Esophagus (tissue), 2 donors: ENCODE results near the gene NGB. TPM values are rescaled to one million over a fixed set of nuclear protein-coding genes. Genes with fewer than 3 reads are reported as not detected.

Experiments
- H3K27ac ChIP-seq, 2 donors: one replicate each; pipeline ENCODE4 v1.5.1; 2013; ENCODE audit warnings: low read depth in 2 of 2, mild to moderate bottlenecking in 2 of 2, inconsistent platforms in 1 of 2, low read length in 1 of 2, moderate library complexity in 1 of 2
- H3K27me3 ChIP-seq, 2 donors: one replicate each; pipeline ENCODE4 v1.6.1; 2013; ENCODE audit warnings: low read length in 2 of 2, control low read depth in 1 of 2, mild to moderate bottlenecking in 1 of 2; ENCODE audit not compliant: insufficient read depth in 2 of 2, control insufficient read depth in 1 of 2
- H3K36me3 ChIP-seq, 2 donors: one replicate each; pipeline ENCODE4 v1.6.1; 2013; ENCODE audit warnings: low read length in 1 of 2; ENCODE audit not compliant: control insufficient read depth in 2 of 2, insufficient read depth in 2 of 2
- H3K4me1 ChIP-seq, 2 donors: one replicate each; pipeline ENCODE4 v1.6.1; 2013; ENCODE audit warnings: low read length in 1 of 2; ENCODE audit not compliant: control insufficient read depth in 2 of 2, insufficient read depth in 2 of 2
- H3K4me3 ChIP-seq, 2 donors: one replicate each; pipeline ENCODE4 v1.5.1; 2013; ENCODE audit warnings: low read length in 2 of 2, mild to moderate bottlenecking in 2 of 2, low read depth in 1 of 2, moderate library complexity in 1 of 2
- H3K9me3 ChIP-seq, 2 donors: one replicate each; pipeline ENCODE4 v1.6.1; 2013; ENCODE audit warnings: mild to moderate bottlenecking in 2 of 2, low read depth in 1 of 2, low read length in 1 of 2, moderate library complexity in 1 of 2; ENCODE audit not compliant: control insufficient read depth in 2 of 2, insufficient read depth in 1 of 2
- WGBS, 2 donors: extraction: QIAGEN DNeasy Blood & Tissue Kit; methylation state at CpG; one replicate each; pipeline ENCODE4 v1.1.7; 2013; 5-methylcytosine and 5-hydroxymethylcytosine counted together
- polyA plus RNA-seq, 2 donors: library from polyadenylated mRNA; stranded (reverse); fragments of 200-250 nt; gene quantifications; one replicate each; pipeline ENCODE4 v1.2.3, GENCODE V29; 2013
- donor health status: healthy with polysubstance abuse.
- donor health status: Bipolar disorder and iron deficiency.

NGB gene
- polyA plus RNA-seq, 2 donors = 0.04 TPM; not detected in 1

- peaks cover 0 to 4% of the 10 kb centered on the region in 2 donors for H3K9me3 ChIP-seq
- 94 to 95% methylated on average over 12 to 13 of the region's 13 CpGs for WGBS, 2 donors
- no peak overlapping the region for H3K4me3 ChIP-seq
- no peaks in the 10 kb centered on the region for H3K27me3 ChIP-seq
- no peaks in the 10 kb centered on the region for H3K4me1 ChIP-seq
- peaks cover 23 to 45% of the 10 kb centered on the region in 2 donors for H3K36me3 ChIP-seq
- no peak overlapping the region for H3K27ac ChIP-seq
Measured at GRCh38 chr14:77279719-77280118, 8.7 kb upstream of the NGB start.

GRCh38 chr14:77278461-77279230 lies 7.6 kb upstream of the NGB start:
- H3K4me1 ChIP-seq = no peaks in the 10 kb centered on the region

GRCh38 chr14:77276959-77277358 lies 6.0 kb upstream of the NGB start:
- peaks cover 17 to 33% of the 10 kb centered on the region in 2 donors for H3K36me3 ChIP-seq
- peaks cover 0 to 4% of the 10 kb centered on the region in 2 donors for H3K9me3 ChIP-seq
- no peak overlapping the region for H3K27ac ChIP-seq
- H3K4me3 ChIP-seq = no peak overlapping the region
- H3K4me1 ChIP-seq = no peaks in the 10 kb centered on the region
- no peaks in the 10 kb centered on the region for H3K27me3 ChIP-seq
- 90 to 94% methylated on average over 12 of the region's 12 CpGs for WGBS, 2 donors

More at GRCh38 chr14:77278461-77279230, 7.6 kb upstream of the NGB start:
- no peak overlapping the region for H3K27ac ChIP-seq
- H3K27me3 ChIP-seq = no peaks in the 10 kb centered on the region
- peaks cover 0 to 4% of the 10 kb centered on the region in 2 donors for H3K9me3 ChIP-seq
- peaks cover 21 to 38% of the 10 kb centered on the region in 2 donors for H3K36me3 ChIP-seq
- 94 to 95% methylated on average over 14 of the region's 14 CpGs for WGBS, 2 donors
- H3K4me3 ChIP-seq = no peak overlapping the region

- 84% methylated on average over 15 of the region's 15 CpGs for WGBS, 2 donors
- no peak overlapping the region for H3K27ac ChIP-seq
- H3K27me3 ChIP-seq = no peaks in the 10 kb centered on the region
- peaks cover 0 to 4% of the 10 kb centered on the region in 2 donors for H3K9me3 ChIP-seq
- H3K36me3 ChIP-seq = peaks cover 13 to 29% of the 10 kb centered on the region in 2 donors
- H3K4me3 ChIP-seq = no peak overlapping the region
- peaks cover 0 to under 1% of the 10 kb centered on the region in 2 donors for H3K4me1 ChIP-seq
Measured at GRCh38 chr14:77276295-77276935, 5.4 kb upstream of the NGB start.

GRCh38 chr14:77275601-77276017 lies 4.6 kb upstream of the NGB start:
- Histone ChIP-seq H3K4me3 (no peak overlapping the region), H3K4me1 (peaks cover 3 to 5% of the 10 kb centered on the region in 2 donors), H3K27me3 (no peaks in the 10 kb centered on the region), H3K9me3 (peaks cover 0 to 4% of the 10 kb centered on the region in 2 donors), H3K36me3 (peaks cover 11 to 29% of the 10 kb centered on the region in 2 donors), H3K27ac (no peak overlapping the region)
- WGBS, 2 donors = 60 to 63% methylated on average over 8 of the region's 8 CpGs

- no peak overlapping the region for H3K4me3 ChIP-seq
- WGBS, 2 donors = 74 to 80% methylated on average over 5 of the region's 5 CpGs
Measured at GRCh38 chr14:77275041-77275580, 4.1 kb upstream of the NGB start.

GRCh38 chr14:77273796-77274195 lies 2.8 kb upstream of the NGB start:
- peaks cover 3 to 5% of the 10 kb centered on the region in 2 donors for H3K4me1 ChIP-seq
- peaks cover 8 to 21% of the 10 kb centered on the region in 2 donors for H3K36me3 ChIP-seq
- WGBS, 2 donors = 66 to 74% methylated on average over 4 of the region's 4 CpGs

More at GRCh38 chr14:77275041-77275580, 4.1 kb upstream of the NGB start:
- Histone ChIP-seq H3K27ac (no peak overlapping the region), H3K36me3 (peaks cover 8 to 29% of the 10 kb centered on the region in 2 donors), H3K9me3 (peaks cover 0 to 4% of the 10 kb centered on the region in 2 donors), H3K27me3 (peaks cover 0 to under 1% of the 10 kb centered on the region in 2 donors), H3K4me1 (peaks cover 3 to 5% of the 10 kb centered on the region in 2 donors)

GRCh38 chr14:77272261-77272660 lies 1.3 kb upstream of the NGB start:
- peaks cover 3 to 12% of the 10 kb centered on the region in 2 donors for H3K36me3 ChIP-seq
- H3K4me3 ChIP-seq = no peak overlapping the region
- peaks cover 0 to 7% of the 10 kb centered on the region in 2 donors for H3K9me3 ChIP-seq
- peaks cover 3 to 5% of the 10 kb centered on the region in 2 donors for H3K4me1 ChIP-seq
- H3K27ac ChIP-seq = no peak overlapping the region
- H3K27me3 ChIP-seq = peaks cover 0 to 5% of the 10 kb centered on the region in 2 donors
- whole genome bisulfite sequencing, 2 donors = 82 to 84% methylated on average over 4 of the region's 4 CpGs

More at GRCh38 chr14:77273796-77274195, 2.8 kb upstream of the NGB start:
- Histone ChIP-seq H3K9me3 (peaks cover 0 to 4% of the 10 kb centered on the region in 2 donors), H3K4me3 (no peak overlapping the region), H3K27me3 (peaks cover 0 to 5% of the 10 kb centered on the region in 2 donors), H3K27ac (no peak overlapping the region)

- 2% methylated on average over 61 to 84 of the region's 84 CpGs for WGBS, 2 donors
- H3K4me3 ChIP-seq = peak overlapping the region in 1 of 2 donors; percentile 8
- no peak overlapping the region for H3K27ac ChIP-seq
- H3K27me3 ChIP-seq = peaks cover 0 to 5% of the 10 kb centered on the region in 2 donors
- H3K4me1 ChIP-seq = peaks cover 3 to 5% of the 10 kb centered on the region in 2 donors
- H3K9me3 ChIP-seq = peaks cover 0 to 7% of the 10 kb centered on the region in 2 donors
- H3K36me3 ChIP-seq = peaks cover 0 to 1% of the 10 kb centered on the region in 2 donors
Measured at GRCh38 chr14:77270361-77271112, 469 bp downstream of the NGB start.
